T-helper 2 cell treated with Interferon-gamma antibody and Interleukin-4, amounts not matched to agents 100 ng/mL and 5 ng/mL, for 36 hours (primary cell): ENCODE data around the gene CLCN2. TPM values are rescaled to one million over a fixed set of nuclear protein-coding genes. Genes with fewer than 3 reads are reported as not detected.

Experiments
- intact Hi-C: fragments of 100-400 bp; cut with micrococcal nuclease; formaldehyde crosslinking; loops from one replicate; pipeline ENCODE4 v1.15.1; 2023
- total RNA-seq: library from RNA; stranded (reverse); gene quantifications from 2 replicates; pipeline ENCODE4 v1.2.3, GENCODE V29; 2022

CLCN2 gene
- total RNA-seq, 1 donor from 2014 or later: 4.0 TPM

DNA sequence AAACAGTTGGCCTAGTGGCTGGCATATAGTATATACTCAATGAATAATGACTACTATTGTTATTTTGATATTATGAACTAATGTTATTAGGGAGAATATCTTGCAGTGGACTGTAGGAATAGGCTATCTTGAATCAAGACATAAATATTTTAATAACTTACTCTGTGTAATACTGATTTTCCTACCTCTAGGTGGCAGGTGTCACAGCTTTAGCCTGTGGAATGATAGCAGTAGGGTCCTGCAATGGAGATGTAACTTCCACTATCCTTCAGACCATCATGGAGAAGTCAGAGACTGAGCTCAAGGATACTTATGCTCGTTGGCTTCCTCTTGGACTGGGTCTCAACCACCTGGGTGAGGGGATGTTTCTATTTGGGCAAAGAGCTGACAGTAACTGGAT lies 55.8 kb downstream of the CLCN2 start:
- intact Hi-C loops: no loop called here

DNA sequence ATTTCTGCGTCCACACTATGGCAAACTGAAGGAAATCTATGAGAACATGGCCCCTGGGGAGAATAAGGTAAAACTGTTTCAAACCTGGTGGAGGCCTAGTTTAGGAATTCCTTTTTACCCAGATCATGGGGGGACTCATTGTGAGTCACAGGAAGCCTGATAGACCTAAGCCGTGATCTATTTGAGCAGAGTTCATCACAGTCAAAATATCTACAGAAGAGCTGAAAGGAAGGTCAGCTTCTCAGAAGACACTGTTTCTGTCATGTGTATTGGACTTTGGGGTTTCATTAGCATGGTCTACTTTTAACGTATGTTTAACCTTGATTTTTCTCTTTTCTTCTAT lies 61.1 kb downstream of the CLCN2 start:
- intact Hi-C loops: no loop called here

DNA sequence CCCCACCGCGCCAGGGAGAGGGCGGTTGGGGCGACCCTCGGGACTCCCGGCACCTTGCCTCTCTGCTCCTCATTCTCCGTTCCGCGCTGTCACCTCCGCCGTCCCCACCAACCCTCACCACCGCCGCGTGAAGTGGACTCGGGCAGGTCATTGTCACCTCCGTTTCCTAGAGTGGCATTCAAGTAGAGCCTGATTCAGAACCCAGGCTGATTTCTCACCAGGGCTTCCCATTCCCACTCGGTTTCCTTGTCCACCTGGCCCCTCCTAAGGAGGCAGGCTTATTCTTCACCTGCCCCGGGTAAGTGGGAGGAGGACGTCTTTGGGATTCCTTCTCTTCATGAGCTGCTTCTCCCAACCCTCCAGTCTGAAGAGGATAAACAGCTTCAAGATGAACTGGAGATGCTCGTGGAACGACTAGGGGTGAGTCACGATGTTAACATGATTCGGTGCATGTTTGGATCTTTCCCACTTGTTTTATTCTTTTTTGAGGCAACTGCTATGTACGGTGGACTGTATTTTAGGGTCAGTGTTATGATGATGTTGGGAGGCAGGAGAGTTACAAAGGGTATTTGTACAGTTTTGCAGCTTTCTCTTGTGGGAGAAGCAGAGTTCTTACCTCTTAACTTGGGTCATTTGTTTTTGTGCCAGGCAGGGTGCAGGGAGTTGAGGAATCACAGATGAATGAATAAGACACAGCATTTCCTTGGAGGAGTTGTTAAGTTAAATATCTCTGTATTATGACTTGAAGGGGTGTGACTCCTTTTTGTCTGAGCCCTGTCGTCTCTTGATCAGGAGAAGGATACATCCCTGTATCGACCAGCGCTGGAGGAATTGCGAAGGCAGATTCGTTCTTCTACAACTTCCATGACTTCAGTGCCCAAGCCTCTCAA lies 61.7 kb downstream of the CLCN2 start:
- intact Hi-C loops: loop anchor here (1.0 to 2.0 kb wide), 9 partner anchors 15 to 282 kb away; partner anchors contain the start of genes ABCC5, ABCF3, AP2M1 and CAMK2N2

DNA sequence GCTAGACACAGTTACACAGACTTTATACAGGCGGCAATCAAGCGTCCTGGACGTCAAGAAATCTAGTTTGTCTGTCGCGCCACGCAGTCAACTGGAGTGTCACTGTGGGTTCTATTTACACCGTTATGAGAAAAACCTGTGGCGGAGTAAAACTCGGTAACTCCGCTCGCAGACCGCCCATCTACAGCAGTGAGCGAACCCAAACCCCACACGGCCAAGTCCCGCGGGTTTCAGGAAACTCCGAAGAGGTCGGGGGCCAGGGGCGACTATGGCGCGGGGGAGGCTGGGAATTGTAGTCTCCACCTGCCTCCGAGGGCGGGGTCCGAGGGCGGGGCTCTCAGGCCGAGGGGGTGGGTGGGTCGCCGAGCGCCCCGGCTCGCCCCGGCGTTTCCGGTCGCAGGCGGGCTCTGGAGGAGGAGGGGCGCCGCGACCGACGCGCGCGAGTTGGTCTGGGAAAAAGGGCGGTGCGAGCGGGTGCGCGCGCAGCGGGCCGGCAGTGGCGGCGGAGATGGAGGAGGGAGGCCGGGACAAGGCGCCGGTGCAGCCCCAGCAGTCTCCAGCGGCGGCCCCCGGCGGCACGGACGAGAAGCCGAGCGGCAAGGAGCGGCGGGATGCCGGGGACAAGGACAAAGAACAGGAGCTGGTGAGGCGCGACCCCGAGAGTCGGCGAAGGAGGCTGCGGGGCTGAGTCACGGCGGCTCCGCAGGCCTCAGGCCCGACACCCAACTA lies 62.5 kb downstream of the CLCN2 start, which contains the start of gene PSMD2:
Gene PSMD2, plus strand, starts transcription at position 483 of the 729 bp plus-strand sequence. Its CDS starts 26 bp downstream, at position 509.
- intact Hi-C loops: loop anchor here (1.0 to 2.0 kb wide), 9 partner anchors 15 to 282 kb away; partner anchors contain the start of genes ABCC5, ABCF3, AP2M1 and CAMK2N2

DNA sequence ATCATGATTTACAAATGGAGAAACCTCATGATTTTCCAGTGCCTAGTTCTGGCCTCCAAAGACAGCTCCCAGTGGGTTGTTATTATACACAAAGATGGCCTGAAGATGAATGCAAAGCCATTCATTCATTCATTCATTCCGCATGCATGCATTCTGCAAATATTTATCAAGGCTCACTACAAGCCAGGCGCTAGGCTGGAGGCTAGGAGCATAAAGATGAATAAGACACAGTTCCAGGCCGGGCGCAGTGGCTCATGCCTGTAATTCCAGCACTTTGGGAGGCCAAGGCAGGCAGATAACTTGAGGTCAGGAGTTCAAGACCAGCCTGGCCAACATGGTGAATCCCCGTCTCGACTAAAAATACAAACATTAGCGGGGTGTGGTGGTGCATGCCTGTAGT lies 64.8 kb downstream of the CLCN2 start:
- intact Hi-C loops: no loop called here

Other genes with a start within 250 kb of the CLCN2 start
- gene EIF2B5, start 226.2 kb downstream of the CLCN2 start, total RNA-seq: 57.1 and 65.5 TPM in 2 replicates
- gene DVL3, start 206.2 kb downstream of the CLCN2 start, total RNA-seq: 39.7 and 44.5 TPM in 2 replicates
- 194 and 211 TPM in 2 replicates for gene AP2M1, start 186.8 kb downstream of the CLCN2 start, total RNA-seq
- gene ABCF3, start 175.4 kb downstream of the CLCN2 start, total RNA-seq: 58.1 and 60.0 TPM in 2 replicates
- gene VWA5B2, start 132.0 kb downstream of the CLCN2 start, total RNA-seq: not detected in 2 replicates
- gene ALG3, start 112.6 kb downstream of the CLCN2 start, total RNA-seq: 48.5 and 53.0 TPM in 2 replicates
- gene EEF1AKMT4, start 111.9 kb downstream of the CLCN2 start, total RNA-seq: 5.0 and 6.4 TPM in 2 replicates
- gene CAMK2N2, start 100.1 kb downstream of the CLCN2 start, total RNA-seq: 0.14 and 0.16 TPM in 2 replicates
- gene ECE2, start 85.6 kb downstream of the CLCN2 start, total RNA-seq: not detected in 2 replicates
- 225 and 230 TPM in 2 replicates for gene PSMD2, start 62.4 kb downstream of the CLCN2 start, total RNA-seq
- 397 and 400 TPM in 2 replicates for gene EIF4G1, start 47.0 kb downstream of the CLCN2 start, total RNA-seq
- gene FAM131A, start 24.0 kb downstream of the CLCN2 start, total RNA-seq: 3.8 and 5.3 TPM in 2 replicates
- gene POLR2H, start 105 bp upstream of the CLCN2 start, total RNA-seq: 89.8 and 91.6 TPM in 2 replicates
- not detected in 2 replicates for gene THPO, start 16.6 kb upstream of the CLCN2 start, total RNA-seq
- gene CHRD, start 18.4 kb upstream of the CLCN2 start, total RNA-seq: not detected in 2 replicates
- gene EPHB3, start 200.2 kb upstream of the CLCN2 start, total RNA-seq: 0.05 and 0.14 TPM in 2 replicates